Measurements from ENCODE around the gene APH1B. TPM values are rescaled to one million over a fixed set of nuclear protein-coding genes. Genes with fewer than 3 reads are reported as not detected.

Gene APH1B
- total RNA-seq, 1 donor = 17.7 TPM

GRCh38 chr15:63357061-63357460 is 79.7 kb downstream of the APH1B start:
- Histone ChIP-seq H3K4me2 (ENCODE audit: insufficient read depth, low read length) (no peak overlapping the region), H3K27ac (ENCODE audit: low read depth, low read length) (no peak overlapping the region), H3K4me1 (ENCODE audit: insufficient read depth, low read length) (no peaks in the 10 kb centered on the region), H3K9me3 (ENCODE audit: low read depth, low read length) (no peaks in the 10 kb centered on the region), H3K79me2 (ENCODE audit: insufficient read depth, low read length) (peaks cover 32% of the 10 kb centered on the region), H4K20me1 (ENCODE audit: insufficient read depth, low read length) (peaks cover 11% of the 10 kb centered on the region), H3K36me3 (ENCODE audit: insufficient read depth, low read length) (peaks cover 13% of the 10 kb centered on the region), H2AFZ (ENCODE audit: low read length) (no peak overlapping the region), H3K4me3 (ENCODE audit: insufficient read depth, low read length) (no peak overlapping the region), H3K27me3 (ENCODE audit: insufficient read depth, low read length) (no peaks in the 10 kb centered on the region)
- no peak for TF ChIP-seq CTCF (IDR thresholded peaks at IDR 0.05; ENCODE audit: extremely low read depth, low read depth, low read length)
- DNase-seq (ENCODE audit: insufficient read length, low spot score, missing footprints) = no peak

- no peak for DNase-seq (ENCODE audit: insufficient read length, low spot score, missing footprints)
- Histone ChIP-seq H4K20me1 (ENCODE audit: insufficient read depth, low read length) (peaks cover 11% of the 10 kb centered on the region), H3K27ac (ENCODE audit: low read depth, low read length) (no peak overlapping the region), H3K4me2 (ENCODE audit: insufficient read depth, low read length) (no peak overlapping the region), H3K36me3 (ENCODE audit: insufficient read depth, low read length) (peaks cover 13% of the 10 kb centered on the region), H3K4me3 (ENCODE audit: insufficient read depth, low read length) (no peak overlapping the region), H3K79me2 (ENCODE audit: insufficient read depth, low read length) (peaks cover 27% of the 10 kb centered on the region), H3K27me3 (ENCODE audit: insufficient read depth, low read length) (no peaks in the 10 kb centered on the region), H2AFZ (ENCODE audit: low read length) (no peak overlapping the region), H3K9me3 (ENCODE audit: low read depth, low read length) (no peaks in the 10 kb centered on the region), H3K4me1 (ENCODE audit: insufficient read depth, low read length) (no peaks in the 10 kb centered on the region)
- no peak for TF ChIP-seq CTCF (IDR thresholded peaks at IDR 0.05; ENCODE audit: extremely low read depth, low read depth, low read length)
These were observed 80.3 kb downstream of the APH1B start for GRCh38 chr15:63357731-63358130.

GRCh38 chr15:63358241-63359029 is 81.0 kb downstream of the APH1B start:
- peak; percentile 64 for DNase-seq (ENCODE audit: insufficient read length, low spot score, missing footprints)
- no peak for TF ChIP-seq CTCF (IDR thresholded peaks at IDR 0.05; ENCODE audit: extremely low read depth, low read depth, low read length)
- no peak overlapping the region for H3K4me3 ChIP-seq (ENCODE audit: insufficient read depth, low read length)
- H3K9me3 ChIP-seq (ENCODE audit: low read depth, low read length) = no peaks in the 10 kb centered on the region
- H3K36me3 ChIP-seq (ENCODE audit: insufficient read depth, low read length) = peaks cover 13% of the 10 kb centered on the region
- H3K4me1 ChIP-seq (ENCODE audit: insufficient read depth, low read length) = no peaks in the 10 kb centered on the region
- no peak overlapping the region for H2AFZ ChIP-seq (ENCODE audit: low read length)
- no peak overlapping the region for H3K4me2 ChIP-seq (ENCODE audit: insufficient read depth, low read length)
- H4K20me1 ChIP-seq (ENCODE audit: insufficient read depth, low read length) = peaks cover 11% of the 10 kb centered on the region
- H3K27me3 ChIP-seq (ENCODE audit: insufficient read depth, low read length) = no peaks in the 10 kb centered on the region
- H3K27ac ChIP-seq (ENCODE audit: low read depth, low read length) = no peak overlapping the region
- peaks cover 22% of the 10 kb centered on the region for H3K79me2 ChIP-seq (ENCODE audit: insufficient read depth, low read length)

Other genes starting within 250 kb of the APH1B start
- gene TPM1, start 234.9 kb upstream of the APH1B start, total RNA-seq = 1,563 and 1,708 TPM in 2 replicates
- gene LACTB, start 155.7 kb upstream of the APH1B start, total RNA-seq = 51.6 and 52.8 TPM in 2 replicates
- 263 and 281 TPM in 2 replicates for gene RPS27L, start 120.1 kb upstream of the APH1B start, total RNA-seq
- gene RAB8B, start 88.0 kb upstream of the APH1B start, total RNA-seq = 55.7 and 57.5 TPM in 2 replicates
- gene CA12, start 104.2 kb downstream of the APH1B start, total RNA-seq = 107 and 114 TPM in 2 replicates
- 60.1 and 60.7 TPM in 2 replicates for gene USP3, start 227.0 kb downstream of the APH1B start, total RNA-seq